AG04450 (cell line): ENCODE measurements around the gene STX10. TPM values are rescaled to one million over a fixed set of nuclear protein-coding genes. Genes with fewer than 3 reads are reported as not detected.

Experiments used
- CTCF ChIA-PET: fragments of 300-600, 350-600 bp; formaldehyde crosslinking; extraction: SDS; loops from one replicate; lab custom pipeline; 2022; ENCODE audit warnings: antibody characterized with exemption, inconsistent platforms; lab: Charles Lee
- POLR2A ChIA-PET: fragments of 350-600 bp; formaldehyde crosslinking; extraction: SDS; loops from one replicate; lab custom pipeline; 2021; ENCODE audit warnings: antibody characterized with exemption, inconsistent platforms; lab: Yijun Ruan, JAX
- DNase-seq: peaks from one replicate; pipeline ENCODE4 v3.0.0-alpha.2; 2011; ENCODE audit warnings: low read depth, low spot score
- H3K27ac ChIP-seq: one replicate; pipeline ENCODE4 v1.5.1; 2012; ENCODE audit warnings: low read depth, low read length, control low read depth
- H3K27me3 ChIP-seq: one replicate; pipeline ENCODE4 v1.6.0; 2012; ENCODE audit warnings: low read length; ENCODE audit not compliant: control insufficient read depth, insufficient read depth
- H3K4me3 ChIP-seq: 2 replicates; pipeline ENCODE4 v1.5.1; 2011; ENCODE audit warnings: mild to moderate bottlenecking, low read depth, low read length, control low read depth
- H3K9me3 ChIP-seq: 2 replicates; pipeline ENCODE4 v1.5.1; 2012; ENCODE audit warnings: low read length; ENCODE audit not compliant: control insufficient read depth, insufficient read depth
- polyA plus RNA-seq: library from polyadenylated mRNA; depleted of rRNA; stranded (reverse); fragments of >200 nt; gene quantifications from 2 replicates; pipeline ENCODE4 v1.2.3, GENCODE V29; 2011
- TF ChIP-seq, protein P1 (sequence below): IDR thresholded peaks from 2 replicates; pipeline ENCODE4 v1.5.1; 2011; ENCODE audit warnings: low read depth, low read length, control low read depth, inconsistent platforms

The STX10 gene
- polyA plus RNA-seq, 1 experiment, result 47.9 TPM

DNA sequence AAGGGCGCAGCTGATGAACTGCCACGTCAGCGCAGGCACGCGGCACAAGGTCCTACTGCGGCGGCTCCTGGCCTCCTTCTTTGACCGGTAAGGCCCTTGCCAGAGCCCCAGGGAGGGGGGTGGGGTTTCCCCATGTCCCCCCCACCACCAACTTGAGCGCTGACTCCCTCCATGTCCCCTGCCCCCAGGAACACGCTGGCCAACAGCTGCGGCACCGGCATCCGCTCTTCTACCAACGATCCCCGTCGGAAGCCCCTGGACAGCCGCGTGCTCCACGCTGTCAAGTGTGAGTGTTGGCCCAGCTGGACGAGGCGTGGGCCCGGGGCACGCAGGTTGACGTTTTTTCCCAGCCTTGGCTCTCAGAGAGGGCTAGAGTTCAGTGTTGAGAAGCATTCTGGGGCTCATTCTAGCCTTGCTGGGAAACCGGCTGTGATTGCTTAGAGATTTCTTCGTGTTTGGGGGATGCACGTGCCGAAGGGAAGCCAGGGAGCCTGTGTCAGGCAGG lies 12.8 kb downstream of the STX10 start:
- CTCF ChIA-PET, result interaction anchor here (0.6 kb wide), 1 partner anchor 172 kb away, joined by 3 read pairs; no protein-coding TSS in a partner anchor

DNA sequence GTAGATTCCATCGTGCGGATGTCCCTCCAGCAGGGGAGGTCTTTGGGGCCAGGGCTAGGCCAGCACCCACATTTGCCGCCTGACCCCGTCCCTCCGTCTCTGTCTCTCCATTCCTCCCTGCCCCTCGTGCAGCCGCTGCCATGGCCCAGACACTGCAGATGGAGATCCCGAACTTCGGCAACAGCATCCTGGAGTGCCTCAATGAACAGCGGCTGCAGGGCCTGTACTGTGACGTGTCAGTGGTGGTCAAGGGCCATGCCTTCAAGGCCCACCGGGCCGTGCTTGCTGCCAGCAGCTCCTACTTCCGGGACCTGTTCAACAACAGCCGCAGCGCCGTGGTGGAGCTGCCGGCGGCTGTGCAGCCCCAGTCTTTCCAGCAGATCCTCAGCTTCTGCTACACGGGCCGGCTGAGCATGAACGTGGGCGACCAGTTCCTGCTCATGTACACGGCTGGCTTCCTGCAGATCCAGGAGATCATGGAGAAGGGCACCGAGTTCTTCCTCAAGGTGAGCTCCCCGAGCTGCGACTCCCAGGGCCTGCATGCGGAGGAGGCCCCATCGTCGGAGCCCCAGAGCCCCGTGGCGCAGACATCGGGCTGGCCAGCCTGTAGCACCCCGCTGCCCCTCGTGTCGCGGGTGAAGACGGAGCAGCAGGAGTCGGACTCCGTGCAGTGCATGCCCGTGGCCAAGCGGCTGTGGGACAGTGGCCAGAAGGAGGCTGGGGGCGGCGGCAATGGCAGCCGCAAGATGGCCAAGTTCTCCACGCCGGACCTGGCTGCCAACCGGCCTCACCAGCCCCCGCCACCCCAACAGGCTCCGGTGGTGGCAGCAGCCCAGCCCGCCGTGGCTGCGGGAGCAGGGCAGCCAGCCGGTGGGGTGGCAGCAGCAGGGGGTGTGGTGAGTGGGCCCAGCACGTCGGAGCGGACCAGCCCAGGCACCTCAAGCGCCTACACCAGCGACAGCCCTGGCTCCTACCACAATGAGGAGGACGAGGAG lies 14.8 kb downstream of the STX10 start:
- ChIA-PET POLR2A (no interaction called here), CTCF (interaction anchor here (1.5 kb wide), 1 partner anchor 170 kb away, joined by 5 read pairs; no protein-coding TSS in a partner anchor)
- TF ChIP-seq, protein P1, sequence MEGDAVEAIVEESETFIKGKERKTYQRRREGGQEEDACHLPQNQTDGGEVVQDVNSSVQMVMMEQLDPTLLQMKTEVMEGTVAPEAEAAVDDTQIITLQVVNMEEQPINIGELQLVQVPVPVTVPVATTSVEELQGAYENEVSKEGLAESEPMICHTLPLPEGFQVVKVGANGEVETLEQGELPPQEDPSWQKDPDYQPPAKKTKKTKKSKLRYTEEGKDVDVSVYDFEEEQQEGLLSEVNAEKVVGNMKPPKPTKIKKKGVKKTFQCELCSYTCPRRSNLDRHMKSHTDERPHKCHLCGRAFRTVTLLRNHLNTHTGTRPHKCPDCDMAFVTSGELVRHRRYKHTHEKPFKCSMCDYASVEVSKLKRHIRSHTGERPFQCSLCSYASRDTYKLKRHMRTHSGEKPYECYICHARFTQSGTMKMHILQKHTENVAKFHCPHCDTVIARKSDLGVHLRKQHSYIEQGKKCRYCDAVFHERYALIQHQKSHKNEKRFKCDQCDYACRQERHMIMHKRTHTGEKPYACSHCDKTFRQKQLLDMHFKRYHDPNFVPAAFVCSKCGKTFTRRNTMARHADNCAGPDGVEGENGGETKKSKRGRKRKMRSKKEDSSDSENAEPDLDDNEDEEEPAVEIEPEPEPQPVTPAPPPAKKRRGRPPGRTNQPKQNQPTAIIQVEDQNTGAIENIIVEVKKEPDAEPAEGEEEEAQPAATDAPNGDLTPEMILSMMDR, result no peak
- no peak for DNase-seq
- H3K9me3 ChIP-seq, result no peaks in the 10 kb centered on the region; the same call in 1 of the 2 replicates
- H3K27me3 ChIP-seq, result no peaks in the 10 kb centered on the region
- H3K4me3 ChIP-seq, result no peak overlapping the region
- H3K27ac ChIP-seq, result no peak overlapping the region

More for the DNA sequence above, 12.8 kb downstream of the STX10 start:
- Histone ChIP-seq H3K27me3 (no peaks in the 10 kb centered on the region), H3K9me3 (no peaks in the 10 kb centered on the region; the same call in 1 of the 2 replicates), H3K27ac (no peak overlapping the region), H3K4me3 (no peak overlapping the region)
- TF ChIP-seq, protein P1, result no peak
- no peak for DNase-seq
- POLR2A ChIA-PET, result no interaction called here

DNA sequence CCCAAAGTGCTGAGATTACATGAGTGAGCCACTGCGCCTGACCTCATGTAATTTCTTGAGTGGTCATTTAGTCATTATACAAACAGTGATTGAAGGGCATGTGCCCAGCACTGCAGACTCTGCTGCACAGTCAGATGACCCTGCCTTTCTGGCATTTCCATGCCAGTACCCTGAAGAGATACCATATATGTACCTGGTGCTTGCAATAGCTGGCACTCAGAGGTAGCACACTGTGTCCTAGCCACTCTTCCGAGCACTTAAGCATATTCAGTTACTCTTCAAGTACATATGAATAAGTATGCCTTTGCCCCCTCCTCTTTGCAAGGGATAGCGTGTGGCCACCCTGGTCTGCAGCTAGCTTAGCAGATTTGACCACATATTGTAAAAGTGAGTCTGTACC lies 15.5 kb downstream of the STX10 start:
- no peaks in the 10 kb centered on the region for H3K27me3 ChIP-seq
- ChIA-PET CTCF (interaction anchor here (1.5 kb wide), 1 partner anchor 169 kb away, joined by 5 read pairs; no protein-coding TSS in a partner anchor), POLR2A (no interaction called here)
- no peaks in the 10 kb centered on the region; the same call in 1 of the 2 replicates for H3K9me3 ChIP-seq
- TF ChIP-seq, protein P1, result no peak
- no peak for DNase-seq
- no peak overlapping the region for H3K27ac ChIP-seq
- H3K4me3 ChIP-seq, result no peak overlapping the region

DNA sequence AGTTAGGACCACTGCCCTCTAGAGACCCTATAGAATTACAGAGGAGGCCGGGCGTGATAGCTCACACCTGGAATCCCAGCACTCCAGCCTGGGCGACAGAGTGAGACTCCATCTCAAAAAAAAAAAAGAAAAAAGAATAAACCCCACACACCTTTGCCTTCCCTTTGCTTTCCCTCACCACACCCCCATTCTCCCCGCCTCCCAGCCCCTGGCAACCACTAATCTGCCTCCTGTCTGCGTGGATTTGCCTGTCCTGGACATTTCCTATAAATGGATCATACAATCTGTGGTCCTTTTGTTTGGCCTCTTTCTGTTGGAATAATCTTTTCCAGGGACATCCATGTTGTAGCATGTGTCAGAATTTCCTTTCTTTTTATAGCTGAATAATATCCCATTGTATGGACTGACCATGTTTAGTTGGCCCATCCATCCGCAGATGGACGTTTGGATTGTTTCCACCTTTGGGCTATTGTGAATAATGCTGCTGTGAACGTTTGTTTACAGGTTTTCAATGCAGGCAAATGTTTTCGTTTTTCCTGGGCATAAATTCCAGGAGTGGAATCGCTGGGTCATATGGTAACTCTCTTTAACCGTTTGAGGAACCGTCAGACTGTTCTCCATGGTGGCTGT lies 16.8 kb downstream of the STX10 start:
- H3K4me3 ChIP-seq, result no peak overlapping the region
- TF ChIP-seq, protein P1, result no peak
- ChIA-PET POLR2A (no interaction called here), CTCF (interaction anchor here (1.0 to 1.3 kb wide), 3 partner anchors 156 to 168 kb away, joined by 3 to 5 read pairs (median 4); no protein-coding TSS in a partner anchor)
- no peaks in the 10 kb centered on the region for H3K27me3 ChIP-seq
- H3K9me3 ChIP-seq, result no peaks in the 10 kb centered on the region; the same call in 1 of the 2 replicates
- DNase-seq, result no peak
- peak overlapping the region; percentile 47 for H3K27ac ChIP-seq
